ENCODE measurements around the gene SMAD7.

DNA sequence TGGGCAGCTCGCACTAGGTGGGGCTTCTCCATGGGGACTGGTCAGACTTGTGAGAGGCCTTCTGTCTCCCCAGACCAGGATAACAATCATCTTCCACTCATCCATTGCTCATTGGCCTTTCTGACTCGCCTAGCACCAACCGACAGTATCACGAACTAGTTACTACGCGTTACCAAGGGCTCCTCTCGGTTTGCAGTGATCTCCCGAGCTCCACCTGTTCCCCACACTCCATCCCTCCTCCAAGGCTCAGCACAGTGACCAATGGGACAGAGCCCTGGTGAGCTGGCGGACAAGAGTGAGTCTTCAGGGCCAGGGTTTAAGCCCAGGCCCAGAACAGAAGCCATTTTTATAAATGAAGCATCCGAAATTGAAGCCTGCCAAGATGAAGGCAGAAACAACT is 42.8 kb upstream of the SMAD7 start:
- TF ChIP-seq, protein P1, sequence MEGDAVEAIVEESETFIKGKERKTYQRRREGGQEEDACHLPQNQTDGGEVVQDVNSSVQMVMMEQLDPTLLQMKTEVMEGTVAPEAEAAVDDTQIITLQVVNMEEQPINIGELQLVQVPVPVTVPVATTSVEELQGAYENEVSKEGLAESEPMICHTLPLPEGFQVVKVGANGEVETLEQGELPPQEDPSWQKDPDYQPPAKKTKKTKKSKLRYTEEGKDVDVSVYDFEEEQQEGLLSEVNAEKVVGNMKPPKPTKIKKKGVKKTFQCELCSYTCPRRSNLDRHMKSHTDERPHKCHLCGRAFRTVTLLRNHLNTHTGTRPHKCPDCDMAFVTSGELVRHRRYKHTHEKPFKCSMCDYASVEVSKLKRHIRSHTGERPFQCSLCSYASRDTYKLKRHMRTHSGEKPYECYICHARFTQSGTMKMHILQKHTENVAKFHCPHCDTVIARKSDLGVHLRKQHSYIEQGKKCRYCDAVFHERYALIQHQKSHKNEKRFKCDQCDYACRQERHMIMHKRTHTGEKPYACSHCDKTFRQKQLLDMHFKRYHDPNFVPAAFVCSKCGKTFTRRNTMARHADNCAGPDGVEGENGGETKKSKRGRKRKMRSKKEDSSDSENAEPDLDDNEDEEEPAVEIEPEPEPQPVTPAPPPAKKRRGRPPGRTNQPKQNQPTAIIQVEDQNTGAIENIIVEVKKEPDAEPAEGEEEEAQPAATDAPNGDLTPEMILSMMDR (IDR thresholded peaks at IDR 0.05 in 4 of 5, conservative IDR thresholded peaks at IDR 0.05 in 1 of 5) = no peak
- no peak for TF ChIP-seq POLR2A (IDR thresholded peaks at IDR 0.05)

All from gastrocnemius medialis (tissue), 4 donors.